HepG2 (cell line): ENCODE results near the gene NUB1. TPM values are rescaled to one million over a fixed set of nuclear protein-coding genes. Genes with fewer than 3 reads are reported as not detected.

Source experiments
- ATAC-seq: fragments of 200-7000 bp; cut with Tn5 transposase; 3 replicates; pipeline ENCODE4 v1.9.1; 2020; ENCODE audit warnings: mild to moderate bottlenecking, moderate library complexity
- BruUV-seq: library from RNA; stranded (reverse); fragments of 400-500 nt; replicated peaks from 2 replicates; lab custom pipeline; 2021; lab: Mats Ljungman, UMichigan
- CTCF ChIA-PET: fragments of 300-600 bp; formaldehyde crosslinking; extraction: SDS; loops from one replicate; lab custom pipeline; 2021; ENCODE audit warnings: low total read pairs, inconsistent platforms, low intra/inter-chr PET ratio; lab: Yijun Ruan, JAX
- POLR2A ChIA-PET: fragments of 350-600 bp; sonication (Branson Sonifier 250); formaldehyde crosslinking; loops from one replicate; lab custom pipeline; 2020; ENCODE audit warnings: antibody characterized with exemption, inconsistent platforms; lab: Yijun Ruan, JAX
- DNase-seq: peaks from one replicate; pipeline ENCODE4 v3.0.0-alpha.2; 2015; ENCODE audit warnings: low spot score
- FAIRE-seq: peaks from 3 replicates; lab custom pipeline; 2011; peaks lifted over from hg19 to GRCh38; lab: Jason Lieb, UNC
- H2AFZ ChIP-seq: one replicate; pipeline ENCODE4 v1.6.1; 2011; ENCODE audit warnings: low read length, inconsistent platforms
- H3K27ac ChIP-seq: fragments of 300-600 bp; 3 replicates; pipeline ENCODE4 v1.8.0; 2011; ENCODE audit warnings: mixed run types, mild to moderate bottlenecking, mixed read lengths, low read length, inconsistent platforms; ENCODE audit not compliant: insufficient read depth; ENCODE audit errors: extremely low read length
- H3K27me3 ChIP-seq, 2 experiments: fragments of 200-600 bp in 1 of 2; 2 replicates in 1 of 2; 3 replicates in 1 of 2; pipeline versions ENCODE4 v1.6.0 to v1.8.0; 2011; ENCODE audit warnings: low read length in 2 of 2, mild to moderate bottlenecking in 2 of 2, moderate library complexity in 2 of 2, inconsistent platforms in 1 of 2; ENCODE audit not compliant: insufficient read depth in 2 of 2, control insufficient read depth in 1 of 2
- H3K36me3 ChIP-seq, 2 experiments: fragments of 200-600 bp in 1 of 2; replicated peaks in 1 of 2; 2 replicates in 1 of 2; 3 replicates in 1 of 2; pipeline versions ENCODE4 v1.5.1 to v1.8.0; 2011; ENCODE audit warnings: low read length in 2 of 2, inconsistent platforms in 1 of 2; ENCODE audit not compliant: insufficient read depth in 2 of 2, control insufficient read depth in 1 of 2
- H3K4me1 ChIP-seq: 2 replicates; pipeline ENCODE4 v1.5.1; 2012; ENCODE audit warnings: low read length, inconsistent platforms; ENCODE audit not compliant: insufficient read depth
- H3K4me2 ChIP-seq: 2 replicates; pipeline ENCODE4 v1.6.0; 2011; ENCODE audit warnings: low read depth, low read length, inconsistent platforms
- H3K4me3 ChIP-seq, 3 experiments: fragments of 200-600 bp in 1 of 3; sonication (generic), shearing (Covaris generic) in 1 of 3; replicated peaks in 1 of 3; 2 replicates each; pipeline ENCODE4 v1.5.1; 2011 to 2016; ENCODE audit warnings: low read length in 3 of 3, inconsistent platforms in 2 of 3, low read depth in 2 of 3, mild to moderate bottlenecking in 2 of 3, control low read depth in 1 of 3, mixed read lengths in 1 of 3; ENCODE audit not compliant: insufficient read depth in 1 of 3
- H3K79me2 ChIP-seq: one replicate; pipeline ENCODE4 v1.6.1; 2011; ENCODE audit warnings: low read length, inconsistent platforms; ENCODE audit not compliant: insufficient read depth
- H3K9ac ChIP-seq: 2 replicates; pipeline ENCODE4 v1.6.0; 2011; ENCODE audit warnings: mild to moderate bottlenecking, low read depth, low read length, inconsistent platforms; ENCODE audit not compliant: insufficient read depth
- H3K9me3 ChIP-seq: 2 replicates; pipeline ENCODE4 v1.5.1; 2012; ENCODE audit warnings: mild to moderate bottlenecking, low read length
- H4K20me1 ChIP-seq: 2 replicates; pipeline ENCODE4 v1.6.0; 2011; ENCODE audit warnings: inconsistent platforms, mild to moderate bottlenecking, low read length, moderate library complexity; ENCODE audit not compliant: insufficient read depth
- ATF7-NPFF ChIP-seq: sonication (generic); formaldehyde crosslinking; IDR thresholded peaks from 2 replicates; pipeline ENCODE4 v1.8.1; 2023; ENCODE audit warnings: mild to moderate bottlenecking, low read depth, missing genetic modification reagents, moderate library complexity
- CCAR2 ChIP-seq: fragments of 200-400 bp; formaldehyde crosslinking; optimal IDR thresholded peaks from 2 replicates; pipeline ENCODE3; 2018; ENCODE audit warnings: low read depth, mild to moderate bottlenecking, low read length, moderate library complexity
- ISL2 ChIP-seq: sonication (generic); formaldehyde crosslinking; IDR thresholded peaks from 2 replicates; pipeline ENCODE4 v1.5.0; 2020; ENCODE audit warnings: missing genetic modification reagents
- RBFOX2 ChIP-seq: fragments of 200-400 bp; formaldehyde crosslinking; IDR thresholded peaks from 2 replicates; pipeline ENCODE4 v1.6.1; 2017; ENCODE audit warnings: low read depth, mild to moderate bottlenecking, low read length
- RELA ChIP-seq: sonication (generic); formaldehyde crosslinking; IDR thresholded peaks from 2 replicates; pipeline ENCODE4 v1.4.0; 2020; ENCODE audit warnings: missing genetic modification reagents
- ZNF136 ChIP-seq: sonication (generic); formaldehyde crosslinking; IDR thresholded peaks from 2 replicates; pipeline ENCODE4 v1.8.1; 2022; ENCODE audit warnings: low read depth, mild to moderate bottlenecking, moderate library complexity, missing genetic modification reagents
- ZNF138 ChIP-seq: sonication (generic); formaldehyde crosslinking; IDR thresholded peaks from 2 replicates; pipeline ENCODE4 v1.5.0; 2020; ENCODE audit warnings: mild to moderate bottlenecking, low read depth, missing genetic modification reagents
- ZNF619 ChIP-seq: sonication (generic); formaldehyde crosslinking; IDR thresholded peaks from 2 replicates; pipeline ENCODE4 v1.4.0; 2020; ENCODE audit warnings: mild to moderate bottlenecking, missing genetic modification reagents
- WGBS: methylation state at CpG from one replicate; pipeline ENCODE4 v1.1.6; 2017; ENCODE audit warnings: low lambda C conversion rate; 5-methylcytosine and 5-hydroxymethylcytosine counted together
- in situ Hi-C: cut with HindIII; loops from 2 replicates; pipeline ENCODE4 v1.10.0; 2017; ENCODE audit warnings: low pct_unique_long_range_greater_than_20kb; ENCODE audit not compliant: extremely low pct_ligation_motif_present
- intact Hi-C: fragments of 100-400 bp; cut with micrococcal nuclease; formaldehyde crosslinking; loops from one replicate; pipeline ENCODE4 v1.10.0; 2022; ENCODE audit not compliant: unreplicated experiment
- polyA plus RNA-seq, 8 experiments: library from polyadenylated mRNA; depleted of rRNA in 3 of 8; stranded (reverse) in 7 of 8; unstranded in 1 of 8; fragments of >200 nt; fragmentation: Illumina TruSeq in 4 of 8; extraction: Trizol in 4 of 8; gene quantifications; 2 replicates each; pipeline versions ENCODE4 v1.2.1 to v1.2.3, GENCODE V29; 2011 to 2016; ENCODE audit warnings: low read depth in 4 of 8, missing spikeins in 1 of 8, mixed read lengths in 1 of 8; ENCODE audit not compliant: insufficient read depth in 1 of 8
- total RNA-seq, 5 experiments: library from RNA; depleted of rRNA; stranded (reverse); fragments of >200 nt; fragmentation: Illumina TruSeq; extraction: Trizol; gene quantifications; 2 replicates each; pipeline ENCODE4 v1.2.3, GENCODE V29; 2016; ENCODE audit warnings: low read depth in 1 of 5
- TF ChIP-seq, protein P1 (sequence below): sonication (generic); formaldehyde crosslinking; IDR thresholded peaks from 2 replicates; pipeline ENCODE4 v1.4.0; 2020; ENCODE audit warnings: low read depth, missing genetic modification reagents
- TF ChIP-seq, protein P2 (sequence below): IDR thresholded peaks from 2 replicates; pipeline ENCODE4 v1.6.1; 2018; ENCODE audit warnings: missing genetic modification reagents, mild to moderate bottlenecking, missing compliant biosample characterization
- TF ChIP-seq, protein P3 (sequence below), 2 experiments: fragments of 450-650 bp in 1 of 2; sonication (generic) in 1 of 2; formaldehyde crosslinking in 1 of 2; IDR thresholded peaks; 2 replicates each; pipeline versions ENCODE4 v1.6.1 to v1.8.0; 2016 to 2022; ENCODE audit warnings: antibody characterized with exemption in 1 of 2, mild to moderate bottlenecking in 1 of 2, missing genetic modification reagents in 1 of 2

NUB1 gene
- total and polyA plus RNA-seq, 2 of the 13 experiments (the other 11 are each of a cell fraction or from before 2014, with no cell fraction given) = 27.1 to 37.0 TPM

DNA sequence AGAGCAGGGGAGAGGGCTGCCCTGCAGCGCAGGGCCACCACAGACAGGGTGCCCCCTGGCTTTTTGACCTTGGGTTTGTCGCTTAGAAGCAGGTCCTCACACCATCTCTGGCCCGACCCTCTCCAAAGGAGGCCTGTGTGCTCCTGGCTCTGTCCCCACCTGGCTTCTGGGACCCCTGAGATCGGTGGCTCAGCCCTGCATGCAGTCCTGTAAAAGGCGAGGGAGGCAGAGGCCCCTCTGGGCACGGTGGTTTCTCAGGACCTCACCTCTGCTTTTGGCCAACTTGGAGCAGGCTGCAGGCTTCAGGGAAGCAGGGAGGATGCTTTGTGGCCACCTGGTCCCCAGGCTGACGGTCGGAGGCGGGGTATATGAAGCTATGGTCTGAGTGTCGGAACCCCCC lies 46.8 kb downstream of the NUB1 start:
- CTCF ChIA-PET = no interaction called here
- Histone ChIP-seq H2AFZ (no peak overlapping the region), H3K36me3 (no peaks in the 10 kb centered on the region), H3K4me1 (no peaks in the 10 kb centered on the region), H3K27ac (no peak overlapping the region), H3K4me2 (no peak overlapping the region), H3K9ac (no peak overlapping the region), H3K4me3 (no peak overlapping the region), H3K9me3 (no peaks in the 10 kb centered on the region), H3K27me3 (peaks cover 23 to 97% of the 10 kb centered on the region in 2 experiments), H4K20me1 (no peaks in the 10 kb centered on the region; the same call in 1 of the 2 replicates), H3K79me2 (no peaks in the 10 kb centered on the region)
- no TSS peak for BruUV-seq
- intact Hi-C loops = no loop called here
- POLR2A ChIA-PET = no interaction called here
- no peak for ATAC-seq
- in situ Hi-C loops = no loop called here
- no peak for FAIRE-seq
- 0% methylated on average over 1 of the region's 10 CpGs for WGBS
- DNase-seq = no peak
- no peak for TF ChIP-seq RELA (CRISPR knock-in tag)
- TF ChIP-seq ATF7-NPFF (CRISPR knock-in tag) = no peak
- TF ChIP-seq, protein P1, sequence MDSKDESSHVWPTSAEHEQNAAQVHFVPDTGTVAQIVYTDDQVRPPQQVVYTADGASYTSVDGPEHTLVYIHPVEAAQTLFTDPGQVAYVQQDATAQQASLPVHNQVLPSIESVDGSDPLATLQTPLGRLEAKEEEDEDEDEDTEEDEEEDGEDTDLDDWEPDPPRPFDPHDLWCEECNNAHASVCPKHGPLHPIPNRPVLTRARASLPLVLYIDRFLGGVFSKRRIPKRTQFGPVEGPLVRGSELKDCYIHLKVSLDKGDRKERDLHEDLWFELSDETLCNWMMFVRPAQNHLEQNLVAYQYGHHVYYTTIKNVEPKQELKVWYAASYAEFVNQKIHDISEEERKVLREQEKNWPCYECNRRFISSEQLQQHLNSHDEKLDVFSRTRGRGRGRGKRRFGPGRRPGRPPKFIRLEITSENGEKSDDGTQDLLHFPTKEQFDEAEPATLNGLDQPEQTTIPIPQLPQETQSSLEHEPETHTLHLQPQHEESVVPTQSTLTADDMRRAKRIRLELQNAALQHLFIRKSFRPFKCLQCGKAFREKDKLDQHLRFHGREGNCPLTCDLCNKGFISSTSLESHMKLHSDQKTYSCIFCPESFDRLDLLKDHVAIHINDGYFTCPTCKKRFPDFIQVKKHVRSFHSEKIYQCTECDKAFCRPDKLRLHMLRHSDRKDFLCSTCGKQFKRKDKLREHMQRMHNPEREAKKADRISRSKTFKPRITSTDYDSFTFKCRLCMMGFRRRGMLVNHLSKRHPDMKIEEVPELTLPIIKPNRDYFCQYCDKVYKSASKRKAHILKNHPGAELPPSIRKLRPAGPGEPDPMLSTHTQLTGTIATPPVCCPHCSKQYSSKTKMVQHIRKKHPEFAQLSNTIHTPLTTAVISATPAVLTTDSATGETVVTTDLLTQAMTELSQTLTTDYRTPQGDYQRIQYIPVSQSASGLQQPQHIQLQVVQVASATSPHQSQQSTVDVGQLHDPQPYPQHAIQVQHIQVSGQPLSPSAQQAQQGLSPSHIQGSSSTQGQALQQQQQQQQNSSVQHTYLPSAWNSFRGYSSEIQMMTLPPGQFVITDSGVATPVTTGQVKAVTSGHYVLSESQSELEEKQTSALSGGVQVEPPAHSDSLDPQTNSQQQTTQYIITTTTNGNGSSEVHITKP (CRISPR knock-in tag) = no peak
- no peak for TF ChIP-seq CCAR2
- TF ChIP-seq, protein P2, sequence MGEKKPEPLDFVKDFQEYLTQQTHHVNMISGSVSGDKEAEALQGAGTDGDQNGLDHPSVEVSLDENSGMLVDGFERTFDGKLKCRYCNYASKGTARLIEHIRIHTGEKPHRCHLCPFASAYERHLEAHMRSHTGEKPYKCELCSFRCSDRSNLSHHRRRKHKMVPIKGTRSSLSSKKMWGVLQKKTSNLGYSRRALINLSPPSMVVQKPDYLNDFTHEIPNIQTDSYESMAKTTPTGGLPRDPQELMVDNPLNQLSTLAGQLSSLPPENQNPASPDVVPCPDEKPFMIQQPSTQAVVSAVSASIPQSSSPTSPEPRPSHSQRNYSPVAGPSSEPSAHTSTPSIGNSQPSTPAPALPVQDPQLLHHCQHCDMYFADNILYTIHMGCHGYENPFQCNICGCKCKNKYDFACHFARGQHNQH = no peak
- no peak for TF ChIP-seq ISL2
- TF ChIP-seq ZNF138 (CRISPR knock-in tag) = no peak
- TF ChIP-seq ZNF136 (CRISPR knock-in tag) = no peak
- no peak for TF ChIP-seq RBFOX2
- TF ChIP-seq, protein P3, sequence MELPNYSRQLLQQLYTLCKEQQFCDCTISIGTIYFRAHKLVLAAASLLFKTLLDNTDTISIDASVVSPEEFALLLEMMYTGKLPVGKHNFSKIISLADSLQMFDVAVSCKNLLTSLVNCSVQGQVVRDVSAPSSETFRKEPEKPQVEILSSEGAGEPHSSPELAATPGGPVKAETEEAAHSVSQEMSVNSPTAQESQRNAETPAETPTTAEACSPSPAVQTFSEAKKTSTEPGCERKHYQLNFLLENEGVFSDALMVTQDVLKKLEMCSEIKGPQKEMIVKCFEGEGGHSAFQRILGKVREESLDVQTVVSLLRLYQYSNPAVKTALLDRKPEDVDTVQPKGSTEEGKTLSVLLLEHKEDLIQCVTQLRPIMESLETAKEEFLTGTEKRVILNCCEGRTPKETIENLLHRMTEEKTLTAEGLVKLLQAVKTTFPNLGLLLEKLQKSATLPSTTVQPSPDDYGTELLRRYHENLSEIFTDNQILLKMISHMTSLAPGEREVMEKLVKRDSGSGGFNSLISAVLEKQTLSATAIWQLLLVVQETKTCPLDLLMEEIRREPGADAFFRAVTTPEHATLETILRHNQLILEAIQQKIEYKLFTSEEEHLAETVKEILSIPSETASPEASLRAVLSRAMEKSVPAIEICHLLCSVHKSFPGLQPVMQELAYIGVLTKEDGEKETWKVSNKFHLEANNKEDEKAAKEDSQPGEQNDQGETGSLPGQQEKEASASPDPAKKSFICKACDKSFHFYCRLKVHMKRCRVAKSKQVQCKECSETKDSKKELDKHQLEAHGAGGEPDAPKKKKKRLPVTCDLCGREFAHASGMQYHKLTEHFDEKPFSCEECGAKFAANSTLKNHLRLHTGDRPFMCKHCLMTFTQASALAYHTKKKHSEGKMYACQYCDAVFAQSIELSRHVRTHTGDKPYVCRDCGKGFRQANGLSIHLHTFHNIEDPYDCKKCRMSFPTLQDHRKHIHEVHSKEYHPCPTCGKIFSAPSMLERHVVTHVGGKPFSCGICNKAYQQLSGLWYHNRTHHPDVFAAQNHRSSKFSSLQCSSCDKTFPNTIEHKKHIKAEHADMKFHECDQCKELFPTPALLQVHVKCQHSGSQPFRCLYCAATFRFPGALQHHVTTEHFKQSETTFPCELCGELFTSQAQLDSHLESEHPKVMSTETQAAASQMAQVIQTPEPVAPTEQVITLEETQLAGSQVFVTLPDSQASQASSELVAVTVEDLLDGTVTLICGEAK (IDR thresholded peaks at IDR 0.05) = no peak
- TF ChIP-seq, protein P3 (CRISPR knock-in tag; IDR thresholded peaks at IDR 0.05) = no peak
- TF ChIP-seq ZNF619 (CRISPR knock-in tag) = no peak
